GM21381 (cell line): Measurements from ENCODE around the gene NKX2-2.
"Not testable (repeated sequence)": the region's sequence is repeated elsewhere in the genome, so short reads cannot be mapped to it uniquely, and the experiment has no call there.

Experiments
- ATAC-seq: cut with Tn5 transposase; IDR thresholded peaks from one replicate; pipeline ENCODE4 v1.9.1; 2021; ENCODE audit warnings: mild to moderate bottlenecking, moderate library complexity; ENCODE audit not compliant: unreplicated experiment

NKX2-2 gene

GRCh38 chr20:21509597-21510371 is 4.1 kb downstream of the NKX2-2 start:
- no peak for ATAC-seq

GRCh38 chr20:21509079-21509596 is 4.7 kb downstream of the NKX2-2 start:
- ATAC-seq, result no peak

GRCh38 chr20:21508230-21509078 is 5.4 kb downstream of the NKX2-2 start:
- ATAC-seq, result no peak

- ATAC-seq, result no peak
These were observed 6.2 kb downstream of the NKX2-2 start for GRCh38 chr20:21507400-21508229.

- ATAC-seq, result no peak
These were observed 7.9 kb downstream of the NKX2-2 start for GRCh38 chr20:21505810-21506530.

- no peak for ATAC-seq
These were observed 8.6 kb downstream of the NKX2-2 start for GRCh38 chr20:21505161-21505809.

GRCh38 chr20:21504323-21504722 is 9.5 kb downstream of the NKX2-2 start:
- no peak for ATAC-seq

- ATAC-seq, result peak; percentile 89
These were observed 10.5 kb downstream of the NKX2-2 start for GRCh38 chr20:21503345-21503744.

GRCh38 chr20:21501184-21501583 is 12.7 kb downstream of the NKX2-2 start:
- no peak for ATAC-seq

GRCh38 chr20:21500599-21500998 is 13.3 kb downstream of the NKX2-2 start:
- no peak for ATAC-seq

GRCh38 chr20:21499641-21500040 is 14.2 kb downstream of the NKX2-2 start:
- ATAC-seq, result no peak

GRCh38 chr20:21498635-21499034 is 15.2 kb downstream of the NKX2-2 start:
- ATAC-seq, result no peak

GRCh38 chr20:21498195-21498594 is 15.7 kb downstream of the NKX2-2 start:
- no peak for ATAC-seq

GRCh38 chr20:21496452-21496851 is 17.4 kb downstream of the NKX2-2 start:
- no peak for ATAC-seq

- ATAC-seq, result no peak
These were observed 20.8 kb downstream of the NKX2-2 start for GRCh38 chr20:21493049-21493448.

- no peak for ATAC-seq
These were observed 23.8 kb downstream of the NKX2-2 start for GRCh38 chr20:21490105-21490504.

- not testable (repeated sequence) for ATAC-seq
These were observed 33.7 kb downstream of the NKX2-2 start for GRCh38 chr20:21480144-21480543.

- ATAC-seq, result no peak
These were observed 48.1 kb downstream of the NKX2-2 start for GRCh38 chr20:21465799-21466198.

- no peak for ATAC-seq
These were observed 48.9 kb downstream of the NKX2-2 start for GRCh38 chr20:21464916-21465315.
